Upper lobe of right lung (tissue), 1 donor: ENCODE results near the gene NHEJ1. TPM values are rescaled to one million over a fixed set of nuclear protein-coding genes. Genes with fewer than 3 reads are reported as not detected.

Source experiments
- ATAC-seq: fragments of 200-7000 bp; cut with Tn5 transposase; one replicate; pipeline ENCODE4 v1.9.1; 2020; ENCODE audit warnings: mild to moderate bottlenecking, moderate library complexity
- DNase-seq: peaks from one replicate; pipeline ENCODE4 v3.0.0-alpha.2; 2020
- H3K27ac ChIP-seq: fragments of 200-600 bp; one replicate; pipeline ENCODE4 v1.8.0; 2022
- H3K27me3 ChIP-seq: fragments of 200-600 bp; one replicate; pipeline ENCODE4 v1.8.0; 2022; ENCODE audit warnings: mild to moderate bottlenecking
- H3K36me3 ChIP-seq: fragments of 200-600 bp; one replicate; pipeline ENCODE4 v1.8.0; 2022
- H3K4me1 ChIP-seq: fragments of 200-600 bp; one replicate; pipeline ENCODE4 v1.8.0; 2022
- H3K4me3 ChIP-seq: fragments of 200-600 bp; one replicate; pipeline ENCODE4 v1.8.0; 2022; ENCODE audit warnings: mild to moderate bottlenecking
- H3K9me3 ChIP-seq: fragments of 200-600 bp; one replicate; pipeline ENCODE4 v1.8.0; 2022
- CTCF ChIP-seq: fragments of 200-600 bp; IDR thresholded peaks from one replicate; pipeline ENCODE4 v1.8.0; 2022; ENCODE audit warnings: antibody characterized with exemption
- intact Hi-C: fragments of 100-400 bp; cut with DNase I; formaldehyde crosslinking; loops from one replicate; pipeline ENCODE4 v1.11.0; 2022
- total RNA-seq: library from RNA; stranded (reverse); fragmentation: NEBNext Ultra II Directional; extraction: Animal tissue kit (Norgen Biotek cat#: 25700); gene quantifications from one replicate; pipeline ENCODE4 v1.2.1, GENCODE V29; 2021
- donor health status: DM: no; HTN: yes; CAD: no; lungs with severe emphysema.

The NHEJ1 gene
- total RNA-seq, 1 donor from 2014 or later, result 14.3 TPM

GRCh38 chr2:219042750-219043149 is 117.9 kb downstream of the NHEJ1 start:
- H3K9me3 ChIP-seq, result no peaks in the 10 kb centered on the region
- no peaks in the 10 kb centered on the region for H3K36me3 ChIP-seq
- DNase-seq (no peak), ATAC-seq (no peak)
- intact Hi-C loops, result no loop called here
- H3K4me1 ChIP-seq, result no peaks in the 10 kb centered on the region
- H3K27me3 ChIP-seq, result peaks cover 77% of the 10 kb centered on the region
- TF ChIP-seq CTCF, result no peak
- no peak overlapping the region for H3K27ac ChIP-seq
- no peak overlapping the region for H3K4me3 ChIP-seq

GRCh38 chr2:219042157-219042556 is 118.5 kb downstream of the NHEJ1 start:
- Histone ChIP-seq H3K36me3 (no peaks in the 10 kb centered on the region), H3K4me1 (no peaks in the 10 kb centered on the region), H3K9me3 (no peaks in the 10 kb centered on the region), H3K27me3 (peaks cover 76% of the 10 kb centered on the region), H3K4me3 (no peak overlapping the region), H3K27ac (no peak overlapping the region)
- no peak for TF ChIP-seq CTCF
- intact Hi-C loops, result no loop called here
- ATAC-seq (no peak), DNase-seq (no peak)

GRCh38 chr2:219041252-219041651 is 119.4 kb downstream of the NHEJ1 start, which contains the start of gene CFAP65:
Gene CFAP65, minus strand, starts transcription at chr2:219041516. Its CDS starts 2,468 bp downstream, at chr2:219039048.
- intact Hi-C loops, result no loop called here
- Histone ChIP-seq H3K27me3 (peaks cover 76% of the 10 kb centered on the region), H3K4me1 (no peaks in the 10 kb centered on the region), H3K36me3 (no peaks in the 10 kb centered on the region), H3K27ac (no peak within 1 kb of the TSS), H3K9me3 (no peaks in the 10 kb centered on the region), H3K4me3 (peak within 1 kb of the TSS; percentile 15)
- TF ChIP-seq CTCF, result no peak
- DNase-seq, result no peak
- peak; percentile 63 for ATAC-seq

GRCh38 chr2:219038600-219038999 is 122.0 kb downstream of the NHEJ1 start:
- H3K36me3 ChIP-seq, result no peaks in the 10 kb centered on the region
- TF ChIP-seq CTCF, result no peak
- intact Hi-C loops, result no loop called here
- H3K4me1 ChIP-seq, result no peaks in the 10 kb centered on the region
- H3K9me3 ChIP-seq, result no peaks in the 10 kb centered on the region
- ATAC-seq (no peak), DNase-seq (no peak)
- no peak overlapping the region for H3K4me3 ChIP-seq
- peaks cover 66% of the 10 kb centered on the region for H3K27me3 ChIP-seq
- no peak overlapping the region for H3K27ac ChIP-seq

- Histone ChIP-seq H3K4me1 (no peaks in the 10 kb centered on the region), H3K27ac (no peak overlapping the region), H3K27me3 (peaks cover 72% of the 10 kb centered on the region), H3K36me3 (no peaks in the 10 kb centered on the region), H3K4me3 (no peak overlapping the region), H3K9me3 (no peaks in the 10 kb centered on the region)
- no peak for TF ChIP-seq CTCF
- intact Hi-C loops, result no loop called here
- DNase-seq, result no peak
- no peak for ATAC-seq
Observed at GRCh38 chr2:219037783-219038499, 122.7 kb downstream of the NHEJ1 start.
